GM10266 (cell line): ENCODE results near the gene CUBN.

Source experiments
- DNase-seq: peaks from one replicate; pipeline ENCODE4 v3.0.0; 2012; ENCODE audit errors: extremely low spot score
- CTCF ChIP-seq: IDR thresholded peaks from 2 replicates; pipeline ENCODE4 v1.5.1; 2012; ENCODE audit warnings: mild to moderate bottlenecking, low read depth; ENCODE audit not compliant: control insufficient read depth, insufficient read depth; ENCODE audit errors: missing control alignments

The CUBN gene

GRCh38 chr10:16948361-16948760, 181.2 kb downstream of the CUBN start:
- TF ChIP-seq CTCF = no peak

GRCh38 chr10:16947069-16947468, 182.5 kb downstream of the CUBN start:
- DNase-seq = no peak

More at GRCh38 chr10:16948361-16948760, 181.2 kb downstream of the CUBN start:
- no peak for DNase-seq

GRCh38 chr10:16945593-16945992, 184.0 kb downstream of the CUBN start:
- no peak for DNase-seq
- no peak for TF ChIP-seq CTCF

More at GRCh38 chr10:16947069-16947468, 182.5 kb downstream of the CUBN start:
- TF ChIP-seq CTCF = no peak

GRCh38 chr10:16944986-16945385, 184.6 kb downstream of the CUBN start:
- TF ChIP-seq CTCF = no peak
- DNase-seq = no peak

- TF ChIP-seq CTCF = no peak
- DNase-seq = no peak
These were observed 185.2 kb downstream of the CUBN start for GRCh38 chr10:16944402-16944801.

- TF ChIP-seq CTCF = no peak
- DNase-seq = no peak
These were observed 186.0 kb downstream of the CUBN start for GRCh38 chr10:16943295-16944285.

- no peak for DNase-seq
- no peak for TF ChIP-seq CTCF
These were observed 187.1 kb downstream of the CUBN start for GRCh38 chr10:16942381-16943078.
